Endothelial cell of umbilical vein (primary cell): ENCODE results near the gene BRSK1. TPM values are rescaled to one million over a fixed set of nuclear protein-coding genes. Genes with fewer than 3 reads are reported as not detected.

ENCODE experiments used
- BruUV-seq: library from RNA; stranded (reverse); fragments of 400-500 nt; replicated peaks from 2 replicates; lab custom pipeline; 2021; lab: Mats Ljungman, UMichigan
- CTCF ChIA-PET: fragments of 300-600, 350-600 bp; sonication (Branson Sonifier 250); formaldehyde crosslinking; loops from one replicate; lab custom pipeline; 2021; ENCODE audit warnings: antibody characterized with exemption, inconsistent platforms; lab: Charles Lee
- POLR2A ChIA-PET: fragments of 300-600, 350-600 bp; sonication (Branson Sonifier 250); formaldehyde crosslinking; loops from one replicate; lab custom pipeline; 2021; ENCODE audit warnings: antibody characterized with exemption, inconsistent platforms; lab: Charles Lee
- DNase-seq: peaks from one replicate; pipeline ENCODE4 v3.0.0-alpha.2; 2011; ENCODE audit warnings: low read depth, low spot score
- FAIRE-seq: peaks from 2 replicates; lab custom pipeline; 2011; peaks lifted over from hg19 to GRCh38; lab: Jason Lieb, UNC
- H2AFZ ChIP-seq: 2 replicates; pipeline ENCODE4 v1.6.0; 2012; ENCODE audit warnings: low read depth, low read length, control low read depth, inconsistent platforms
- H3K27ac ChIP-seq: 2 replicates; pipeline ENCODE4 v1.5.1; 2011; ENCODE audit warnings: low read depth, mild to moderate bottlenecking, control low read depth, low read length, moderate library complexity; ENCODE audit not compliant: insufficient read depth
- H3K27me3 ChIP-seq, 2 experiments: 2 replicates each; pipeline versions ENCODE4 v1.6.0 to v1.6.1; 2011; ENCODE audit warnings: low read length in 2 of 2, mixed read lengths in 1 of 2; ENCODE audit not compliant: control insufficient read depth in 2 of 2, insufficient read depth in 2 of 2
- H3K36me3 ChIP-seq, 2 experiments: 2 replicates in 1 of 2; 3 replicates in 1 of 2; pipeline ENCODE4 v1.5.1; 2011; ENCODE audit warnings: low read length in 2 of 2, mild to moderate bottlenecking in 1 of 2, moderate library complexity in 1 of 2; ENCODE audit not compliant: control insufficient read depth in 2 of 2, insufficient read depth in 2 of 2; ENCODE audit errors: extremely low read depth in 1 of 2
- H3K4me1 ChIP-seq: 3 replicates; pipeline ENCODE4 v1.5.1; 2011; ENCODE audit warnings: mild to moderate bottlenecking, low read length; ENCODE audit not compliant: control insufficient read depth, insufficient read depth; ENCODE audit errors: extremely low read depth
- H3K4me2 ChIP-seq: 2 replicates; pipeline ENCODE4 v1.6.1; 2011; ENCODE audit warnings: low read length, control low read depth, mixed read lengths; ENCODE audit not compliant: insufficient read depth
- H3K4me3 ChIP-seq, 3 experiments: fragments of 200-600 bp in 1 of 3; sonication (generic), shearing (Covaris generic) in 1 of 3; replicated peaks in 1 of 3; 2 replicates each; pipeline ENCODE4 v1.5.1; 2011 to 2016; ENCODE audit warnings: control low read depth in 3 of 3, low read length in 3 of 3, mild to moderate bottlenecking in 2 of 3, inconsistent platforms in 1 of 3, low read depth in 1 of 3, moderate library complexity in 1 of 3; ENCODE audit not compliant: insufficient read depth in 1 of 3
- H3K79me2 ChIP-seq: 2 replicates; pipeline ENCODE4 v1.6.0; 2012; ENCODE audit warnings: low read length, inconsistent platforms; ENCODE audit not compliant: control insufficient read depth, insufficient read depth
- H3K9ac ChIP-seq: replicated peaks from 2 replicates; pipeline ENCODE3; 2011; ENCODE audit warnings: low read length, control low read depth; ENCODE audit not compliant: insufficient read depth; ENCODE audit errors: extremely low read depth
- H3K9me1 ChIP-seq: replicated peaks from 3 replicates; pipeline ENCODE4 v1.6.0; 2011; ENCODE audit warnings: mild to moderate bottlenecking, low read length; ENCODE audit not compliant: control insufficient read depth, insufficient read depth; ENCODE audit errors: extremely low read depth
- H3K9me3 ChIP-seq: replicated peaks from 2 replicates; pipeline ENCODE4 v1.5.1; 2012; ENCODE audit warnings: low read length, inconsistent platforms; ENCODE audit not compliant: control insufficient read depth, insufficient read depth
- H4K20me1 ChIP-seq: replicated peaks from 2 replicates; pipeline ENCODE3; 2011; ENCODE audit warnings: mild to moderate bottlenecking, low read length; ENCODE audit not compliant: control insufficient read depth, insufficient read depth; ENCODE audit errors: extremely low read depth
- EZH2 ChIP-seq: IDR thresholded peaks from 2 replicates; pipeline ENCODE4 v1.6.1; 2012; ENCODE audit warnings: borderline replicate concordance, low read depth, mild to moderate bottlenecking, moderate library complexity, low read length, inconsistent platforms; ENCODE audit not compliant: severe bottlenecking
- FOS ChIP-seq: IDR thresholded peaks from 2 replicates; pipeline ENCODE4 v1.6.1; 2011; ENCODE audit warnings: mild to moderate bottlenecking, low read length, moderate library complexity, borderline replicate concordance; ENCODE audit not compliant: insufficient read depth
- GATA2 ChIP-seq: IDR thresholded peaks from 2 replicates; pipeline ENCODE4 v1.7.0; 2011; ENCODE audit warnings: low read depth, mild to moderate bottlenecking, moderate library complexity, mixed read lengths, low read length; ENCODE audit not compliant: insufficient read length, insufficient read depth
- JUN ChIP-seq: IDR thresholded peaks from 2 replicates; pipeline ENCODE4 v1.6.1; 2011; ENCODE audit warnings: borderline replicate concordance, low read depth; ENCODE audit not compliant: insufficient read length, insufficient read depth
- MYC ChIP-seq: IDR thresholded peaks from one replicate; pipeline ENCODE4 v1.6.1; 2011; ENCODE audit warnings: mild to moderate bottlenecking, low read depth, low read length
- POLR2A ChIP-seq: IDR thresholded peaks from 2 replicates; pipeline ENCODE4 v1.6.1; 2012; ENCODE audit warnings: low read depth, mild to moderate bottlenecking, control low read depth, low read length
- POLR2AphosphoS5 ChIP-seq: IDR thresholded peaks from 2 replicates; pipeline ENCODE4 v1.6.1; 2012; ENCODE audit warnings: low read depth, mild to moderate bottlenecking, control low read depth, low read length, moderate library complexity; ENCODE audit not compliant: insufficient read depth
- dilution Hi-C: fragments of 300-500 bp; cut with MboI; formaldehyde crosslinking; loops from one replicate; pipeline ENCODE4 v1.15.0; 2019; ENCODE audit warnings: low sequenced_read_pairs; ENCODE audit not compliant: extremely low pct_ligation_motif_present
- intact Hi-C: fragments of 100-400 bp; cut with micrococcal nuclease; formaldehyde crosslinking; loops from one replicate; pipeline ENCODE4 v1.10.0; 2022
- polyA plus RNA-seq, 4 experiments: library from polyadenylated mRNA; depleted of rRNA in 3 of 4; stranded (reverse) in 3 of 4; unstranded in 1 of 4; fragments of >200 nt; gene quantifications; 2 replicates each; pipeline versions ENCODE4 v1.2.1 to v1.2.3, GENCODE V29; 2011 to 2012; ENCODE audit warnings: missing spikeins in 1 of 4
- total RNA-seq: library from RNA; stranded (reverse); gene quantifications from 2 replicates; pipeline ENCODE4 v1.2.3, GENCODE V29; 2021
- TF ChIP-seq, protein P1 (sequence below), 2 donors: IDR thresholded peaks; 1 replicate in 1 of 2; 2 replicates in 1 of 2; pipeline ENCODE4 v1.5.1; 2011; ENCODE audit warnings: low read length in 2 of 2, mild to moderate bottlenecking in 2 of 2, moderate library complexity in 2 of 2, control low read depth in 1 of 2, inconsistent platforms in 1 of 2, low read depth in 1 of 2; ENCODE audit not compliant: insufficient read depth in 1 of 2; ENCODE audit errors: extremely low read depth in 1 of 2

Gene BRSK1
- total and polyA plus RNA-seq, 2 donors (not counting 3 experiments of a cell fraction or from before 2014, with no cell fraction given): 0.33 to 0.44 TPM

DNA sequence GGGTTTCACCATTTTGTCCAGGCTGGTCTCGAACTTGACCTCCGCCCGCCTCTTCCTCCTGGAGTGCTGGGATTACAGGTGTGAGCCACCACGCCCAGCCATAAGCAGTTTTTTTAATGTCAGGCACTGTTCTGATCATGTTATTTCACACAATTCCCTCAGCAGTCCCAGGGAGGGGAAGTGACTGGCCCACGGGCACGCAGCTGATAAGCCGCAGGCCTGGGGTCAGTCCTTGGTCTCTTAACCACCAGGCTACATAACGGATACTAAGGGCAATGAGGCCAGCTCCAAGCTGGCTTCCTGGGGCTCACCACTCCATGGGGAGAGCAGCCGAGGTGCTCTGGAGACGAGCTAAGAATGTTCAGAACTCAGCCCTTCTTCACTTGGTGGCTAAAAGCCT, 13.5 kb downstream of the BRSK1 start:
- Histone ChIP-seq H3K27me3 (peaks cover 0 to 3% of the 10 kb centered on the region in 2 experiments), H4K20me1 (no peaks in the 10 kb centered on the region), H3K4me2 (no peak overlapping the region), H3K4me1 (no peaks in the 10 kb centered on the region), H3K9ac (no peak overlapping the region), H3K9me1 (no peaks in the 10 kb centered on the region), H3K27ac (no peak overlapping the region), H3K4me3 (no peak overlapping the region), H3K9me3 (no peaks in the 10 kb centered on the region), H2AFZ (no peak overlapping the region), H3K79me2 (no peaks in the 10 kb centered on the region), H3K36me3 (no peaks in the 10 kb centered on the region)
- intact Hi-C loops: no loop called here
- FAIRE-seq (no peak), DNase-seq (no peak)
- dilution Hi-C loops: no loop called here
- BruUV-seq: no TSS peak
- TF ChIP-seq GATA2: no peak
- no peak for TF ChIP-seq EZH2
- TF ChIP-seq POLR2A: no peak
- no peak for TF ChIP-seq FOS
- no peak for TF ChIP-seq POLR2AphosphoS5
- no peak for TF ChIP-seq JUN
- TF ChIP-seq, protein P1, sequence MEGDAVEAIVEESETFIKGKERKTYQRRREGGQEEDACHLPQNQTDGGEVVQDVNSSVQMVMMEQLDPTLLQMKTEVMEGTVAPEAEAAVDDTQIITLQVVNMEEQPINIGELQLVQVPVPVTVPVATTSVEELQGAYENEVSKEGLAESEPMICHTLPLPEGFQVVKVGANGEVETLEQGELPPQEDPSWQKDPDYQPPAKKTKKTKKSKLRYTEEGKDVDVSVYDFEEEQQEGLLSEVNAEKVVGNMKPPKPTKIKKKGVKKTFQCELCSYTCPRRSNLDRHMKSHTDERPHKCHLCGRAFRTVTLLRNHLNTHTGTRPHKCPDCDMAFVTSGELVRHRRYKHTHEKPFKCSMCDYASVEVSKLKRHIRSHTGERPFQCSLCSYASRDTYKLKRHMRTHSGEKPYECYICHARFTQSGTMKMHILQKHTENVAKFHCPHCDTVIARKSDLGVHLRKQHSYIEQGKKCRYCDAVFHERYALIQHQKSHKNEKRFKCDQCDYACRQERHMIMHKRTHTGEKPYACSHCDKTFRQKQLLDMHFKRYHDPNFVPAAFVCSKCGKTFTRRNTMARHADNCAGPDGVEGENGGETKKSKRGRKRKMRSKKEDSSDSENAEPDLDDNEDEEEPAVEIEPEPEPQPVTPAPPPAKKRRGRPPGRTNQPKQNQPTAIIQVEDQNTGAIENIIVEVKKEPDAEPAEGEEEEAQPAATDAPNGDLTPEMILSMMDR (IDR thresholded peaks at IDR 0.05; ENCODE audit: extremely low read depth in 1 of 2, insufficient read depth in 1 of 2, low read depth in 1 of 2, low read length in 2 of 2): no peak
- no peak for TF ChIP-seq MYC
- ChIA-PET POLR2A (no interaction called here), CTCF (no interaction called here)
